GM23248 (cell line): Measurements from ENCODE around the gene IRS1. TPM values are rescaled to one million over a fixed set of nuclear protein-coding genes. Genes with fewer than 3 reads are reported as not detected.
A peak's percentile ranks its signal among the peaks of the same experiment; 100 is the strongest.

Experiments
- DNase-seq: peaks from one replicate; pipeline ENCODE4 v3.0.0-alpha.2; 2015
- H2AFZ ChIP-seq: fragments of 200-600 bp; sonication (generic); 2 replicates; pipeline ENCODE4 v1.6.1; 2016; ENCODE audit warnings: antibody characterized with exemption
- H3F3A ChIP-seq: fragments of 200-600 bp; sonication (generic); 2 replicates; pipeline ENCODE4 v1.6.1; 2016; ENCODE audit warnings: mild to moderate bottlenecking, antibody characterized with exemption, mixed run types; ENCODE audit not compliant: insufficient read depth
- H3K27ac ChIP-seq: fragments of 200-600 bp; sonication (generic); 2 replicates; pipeline ENCODE4 v1.5.1; 2016; ENCODE audit warnings: mild to moderate bottlenecking
- H3K27me3 ChIP-seq: fragments of 200-600 bp; sonication (generic); replicated peaks from 2 replicates; pipeline ENCODE4 v1.6.1; 2016; ENCODE audit warnings: mild to moderate bottlenecking; ENCODE audit not compliant: insufficient read depth
- H3K36me3 ChIP-seq: fragments of 200-600 bp; sonication (generic); 2 replicates; pipeline ENCODE4 v1.6.1; 2016; ENCODE audit warnings: low read depth, mild to moderate bottlenecking
- H3K4me1 ChIP-seq: fragments of 200-600 bp; sonication (generic); 2 replicates; pipeline ENCODE4 v1.6.1; 2016; ENCODE audit warnings: mild to moderate bottlenecking; ENCODE audit not compliant: insufficient read depth
- H3K4me2 ChIP-seq: fragments of 200-600 bp; sonication (generic); one replicate; pipeline ENCODE4 v1.6.1; 2016; ENCODE audit warnings: mild to moderate bottlenecking; ENCODE audit not compliant: unreplicated experiment
- H3K4me3 ChIP-seq: fragments of 200-600 bp; sonication (generic); 2 replicates; pipeline ENCODE4 v1.5.1; 2016; ENCODE audit warnings: mild to moderate bottlenecking
- H3K79me2 ChIP-seq: fragments of 200-600 bp; sonication (generic); 2 replicates; pipeline ENCODE4 v1.6.1; 2016; ENCODE audit warnings: mild to moderate bottlenecking; ENCODE audit not compliant: insufficient read depth
- H3K9ac ChIP-seq: fragments of 200-600 bp; sonication (generic); 2 replicates; pipeline ENCODE4 v1.6.1; 2016; ENCODE audit warnings: mild to moderate bottlenecking
- H3K9me2 ChIP-seq: fragments of 200-600 bp; sonication (generic); 2 replicates; pipeline ENCODE4 v1.6.1; 2016; ENCODE audit warnings: mixed run types, mild to moderate bottlenecking, moderate library complexity; ENCODE audit not compliant: insufficient read depth
- H3K9me3 ChIP-seq: fragments of 200-600 bp; sonication (generic); one replicate; pipeline ENCODE4 v1.6.1; 2017; ENCODE audit warnings: low read depth
- H4K20me1 ChIP-seq: fragments of 200-600 bp; sonication (generic); 2 replicates; pipeline ENCODE4 v1.6.0; 2016; ENCODE audit not compliant: insufficient read depth
- EZH2 ChIP-seq: fragments of 200-600 bp; sonication (generic); IDR thresholded peaks from 2 replicates; pipeline ENCODE4 v1.6.1; 2018; ENCODE audit warnings: antibody characterized with exemption, mild to moderate bottlenecking; ENCODE audit not compliant: insufficient read depth, poor library complexity, severe bottlenecking
- EZH2phosphoT487 ChIP-seq: fragments of 200-600 bp; sonication (generic); IDR thresholded peaks from 2 replicates; pipeline ENCODE4 v1.6.1; 2018; ENCODE audit warnings: antibody characterized with exemption, moderate library complexity, mild to moderate bottlenecking, low read depth; ENCODE audit not compliant: insufficient read depth
- WGBS, 2 experiments: methylation state at CpG; one replicate each; pipeline ENCODE4 v1.1.6; 2015 to 2017; ENCODE audit warnings: low lambda C conversion rate in 2 of 2, low coverage in 1 of 2; ENCODE audit errors: missing lambda C conversion rate in 2 of 2; 5-methylcytosine and 5-hydroxymethylcytosine counted together
- in situ Hi-C: fragments of 300-500 bp; cut with MboI; formaldehyde crosslinking; loops from 2 replicates; pipeline ENCODE4 v1.15.0; 2020
- polyA plus RNA-seq: library from polyadenylated mRNA; unstranded; fragments of >200 nt; fragmentation: Nextera tagmentation; extraction: Ambion mirVana; gene quantifications from 2 replicates; pipeline ENCODE4 v1.2.1, GENCODE V29; 2016
- total RNA-seq: library from RNA; depleted of rRNA; stranded (reverse); fragments of >200 nt; shearing (Covaris generic); gene quantifications from 2 replicates; pipeline ENCODE4 v1.2.3, GENCODE V29; 2014; rRNA removed

IRS1 gene
- total and polyA plus RNA-seq, 2 experiments from 2014 or later: 8.4 to 18.8 TPM

- Histone ChIP-seq H4K20me1 (no peaks in the 10 kb centered on the region), H2AFZ (no peak overlapping the region), H3K9me3 (no peaks in the 10 kb centered on the region), H3K4me3 (no peak overlapping the region), H3K27me3 (no peaks in the 10 kb centered on the region), H3K9ac (no peak overlapping the region), H3K27ac (no peak overlapping the region), H3F3A (peaks cover 14% of the 10 kb centered on the region; the same call in 1 of the 2 replicates), H3K79me2 (no peaks in the 10 kb centered on the region), H3K4me1 (peaks cover 7% of the 10 kb centered on the region), H3K4me2 (no peak overlapping the region), H3K9me2 (no peaks in the 10 kb centered on the region), H3K36me3 (no peaks in the 10 kb centered on the region)
- DNase-seq: no peak
- in situ Hi-C loops: no loop called here
- TF ChIP-seq EZH2phosphoT487: no peak
- TF ChIP-seq EZH2: no peak
- 70 to 79% methylated on average over 2 of the region's 2 CpGs for WGBS, 2 experiments
Observed at GRCh38 chr2:226687641-226688253, 111.9 kb downstream of the IRS1 start.

- in situ Hi-C loops: no loop called here
- H3K4me2 ChIP-seq: no peak overlapping the region
- no peaks in the 10 kb centered on the region for H3K79me2 ChIP-seq
- H3F3A ChIP-seq: peaks cover 14% of the 10 kb centered on the region; the same call in 1 of the 2 replicates
- no peak overlapping the region for H3K4me3 ChIP-seq
- no peaks in the 10 kb centered on the region for H3K27me3 ChIP-seq
- H4K20me1 ChIP-seq: no peaks in the 10 kb centered on the region
- no peaks in the 10 kb centered on the region for H3K9me2 ChIP-seq
- H3K4me1 ChIP-seq: peaks cover 7% of the 10 kb centered on the region; the same call in 1 of the 2 replicates
- 89 to 95% methylated on average over 4 of the region's 4 CpGs for WGBS, 2 experiments
- H3K27ac ChIP-seq: no peak overlapping the region
- H3K9me3 ChIP-seq: no peaks in the 10 kb centered on the region
- TF ChIP-seq EZH2phosphoT487 (no peak), EZH2 (no peak)
- H3K36me3 ChIP-seq: no peaks in the 10 kb centered on the region
- H2AFZ ChIP-seq: no peak overlapping the region
- no peak for DNase-seq
- no peak overlapping the region for H3K9ac ChIP-seq
Observed at GRCh38 chr2:226684563-226684959, 115.1 kb downstream of the IRS1 start.

GRCh38 chr2:226683944-226684562 is 115.6 kb downstream of the IRS1 start:
- Histone ChIP-seq H3K27ac (no peak overlapping the region), H3K27me3 (no peaks in the 10 kb centered on the region), H3K9me2 (no peaks in the 10 kb centered on the region), H4K20me1 (no peaks in the 10 kb centered on the region), H2AFZ (0 out of 2 replicates have a peak overlapping the region, but pooled peaks have one; percentile 17), H3K4me3 (no peak overlapping the region), H3K4me1 (peaks cover 7% of the 10 kb centered on the region; the same call in 1 of the 2 replicates), H3K9ac (no peak overlapping the region), H3F3A (peaks cover 14% of the 10 kb centered on the region; the same call in 1 of the 2 replicates), H3K4me2 (no peak overlapping the region), H3K9me3 (no peaks in the 10 kb centered on the region), H3K36me3 (no peaks in the 10 kb centered on the region), H3K79me2 (no peaks in the 10 kb centered on the region)
- DNase-seq: no peak
- TF ChIP-seq EZH2 (no peak), EZH2phosphoT487 (no peak)
- WGBS, 2 experiments: 97 to 98% methylated on average over 1 of the region's 1 CpG
- in situ Hi-C loops: no loop called here

GRCh38 chr2:226683196-226683595 is 116.4 kb downstream of the IRS1 start:
- H3K4me2 ChIP-seq: peak overlapping the region; percentile 53
- H3K9ac ChIP-seq: no peak overlapping the region
- peak; percentile 71 for DNase-seq
- no peaks in the 10 kb centered on the region for H3K36me3 ChIP-seq
- 0 out of 2 replicates have a peak overlapping the region, but pooled peaks have one; percentile 17 for H2AFZ ChIP-seq
- in situ Hi-C loops: no loop called here
- H3K9me3 ChIP-seq: no peaks in the 10 kb centered on the region
- no peaks in the 10 kb centered on the region for H3K9me2 ChIP-seq
- H3K27me3 ChIP-seq: no peaks in the 10 kb centered on the region
- H3F3A ChIP-seq: peaks cover 14% of the 10 kb centered on the region; the same call in 1 of the 2 replicates
- no peaks in the 10 kb centered on the region for H4K20me1 ChIP-seq
- H3K27ac ChIP-seq: 0 out of 2 replicates have a peak overlapping the region, but pooled peaks have one; percentile 7
- no peaks in the 10 kb centered on the region for H3K79me2 ChIP-seq
- peaks cover 7% of the 10 kb centered on the region; the same call in 1 of the 2 replicates for H3K4me1 ChIP-seq
- no peak for TF ChIP-seq EZH2phosphoT487
- TF ChIP-seq EZH2: no peak
- WGBS, 2 experiments: 17 to 21% methylated on average over 2 of the region's 2 CpGs
- no peak overlapping the region for H3K4me3 ChIP-seq

Other genes starting within 250 kb of the IRS1 start
- gene RHBDD1, start 36.2 kb upstream of the IRS1 start, total RNA-seq: 7.8 and 24.3 TPM in 2 replicates
- gene RHBDD1, start 36.2 kb upstream of the IRS1 start, polyA plus RNA-seq: 30.9 and 33.7 TPM in 2 replicates